ENCODE data around the gene PNPLA8. TPM values are rescaled to one million over a fixed set of nuclear protein-coding genes. Genes with fewer than 3 reads are reported as not detected.

PNPLA8 gene
- total and polyA plus RNA-seq, 2 of the 4 experiments (the other 2 are of a cell fraction): 7.0 to 14.5 TPM

DNA sequence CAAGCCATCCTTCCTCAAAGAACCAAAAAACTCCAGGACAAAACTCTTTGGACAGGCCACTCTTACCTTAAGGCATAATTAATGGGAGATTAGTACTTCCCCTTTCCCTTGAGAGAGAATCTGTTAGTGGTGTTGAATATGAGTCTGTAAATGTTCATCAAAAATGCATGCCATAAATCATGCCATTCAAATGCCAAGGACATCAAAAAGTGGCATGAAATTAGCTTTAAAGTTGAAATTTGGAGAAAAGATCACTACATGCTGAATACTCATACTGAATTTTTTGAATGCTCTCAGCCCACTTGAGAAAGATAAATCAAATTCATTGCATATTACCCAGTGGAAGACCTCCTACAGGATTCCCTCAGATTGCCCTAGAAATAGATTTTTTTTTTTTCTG lies 76.4 kb downstream of the PNPLA8 start:
- no peaks in the 10 kb centered on the region for H4K20me1 ChIP-seq (ENCODE audit: insufficient read depth, low read length)
- H3K79me1 ChIP-seq (ENCODE audit: low read depth in 1 of 2, low read length in 2 of 2): no peaks in the 10 kb centered on the region
- TF ChIP-seq NFE2L2 (IDR thresholded peaks at IDR 0.05; ENCODE audit: low read depth, low read length) (no peak), FOS (IDR thresholded peaks at IDR 0.05; ENCODE audit: low read depth, low read length) (no peak)
- H3K4me3 ChIP-seq (ENCODE audit: insufficient read depth, low read depth, low read length): no peak overlapping the region
- H3K27me3 ChIP-seq (ENCODE audit: control insufficient read depth, insufficient read depth, low read length): peaks cover 18% of the 10 kb centered on the region
- H2AK5ac ChIP-seq (ENCODE audit: low read depth, low read length): no peak overlapping the region
- H4K8ac ChIP-seq (ENCODE audit: low read depth in 2 of 2, low read length in 2 of 2): no peak overlapping the region
- no peak overlapping the region for H3K4me2 ChIP-seq (ENCODE audit: low read depth, low read length)
- H3K56ac ChIP-seq (ENCODE audit: extremely low read depth, insufficient read depth, low read length): no peak overlapping the region
- H3K4me1 ChIP-seq (ENCODE audit: control insufficient read depth, insufficient read depth, low read length): no peaks in the 10 kb centered on the region
- H2AFZ ChIP-seq (replicated peaks; ENCODE audit: low read length, poor library complexity): no peak overlapping the region
- no peaks in the 10 kb centered on the region for H3K9me3 ChIP-seq (ENCODE audit: control insufficient read depth, insufficient read depth, low read length)
- no peak overlapping the region for H2AK9ac ChIP-seq (replicated peaks; ENCODE audit: low read depth, low read length, poor library complexity)
- H3K4ac ChIP-seq (ENCODE audit: low read depth, low read length): no peak overlapping the region
- in situ Hi-C loops (cut with MboI; ENCODE audit: low sequenced_read_pairs) (loop anchor here (10.0 kb wide), 1 partner anchor 265 kb away; no protein-coding TSS in a partner anchor), dilution Hi-C loops (cut with HindIII; ENCODE audit: low sequenced_read_pairs, unreplicated experiment) (no loop called here), intact Hi-C loops (cut with micrococcal nuclease) (no loop called here)
- no peak overlapping the region for H3K23ac ChIP-seq (ENCODE audit: low read depth, low read length)
- H4K91ac ChIP-seq (ENCODE audit: insufficient read depth, low read depth, low read length): no peak overlapping the region
- ChIA-PET CTCF (interaction anchor here (0.7 to 0.9 kb wide), 2 partner anchors 48 to 452 kb away, joined by 3 read pairs; no protein-coding TSS in a partner anchor), POLR2A (ENCODE audit: unreplicated experiment) (no interaction called here)
- BruUV-seq (replicated peaks): no TSS peak
- H4K5ac ChIP-seq (ENCODE audit: low read depth, low read length): no peak overlapping the region
- DNase-seq (no peak), ATAC-seq (ENCODE audit: low read depth) (no peak)
- H2BK15ac ChIP-seq (ENCODE audit: low read depth, low read length): no peak overlapping the region
- no peak overlapping the region for H3K14ac ChIP-seq (replicated peaks; ENCODE audit: low read depth, low read length)
- no peak overlapping the region for H3K27ac ChIP-seq (ENCODE audit: insufficient read depth, low read length)
- H2BK20ac ChIP-seq (ENCODE audit: low read depth, low read length): no peak overlapping the region
- H2BK5ac ChIP-seq (ENCODE audit: low read depth, low read length, poor library complexity, severe bottlenecking): no peak overlapping the region
- H3K9ac ChIP-seq (ENCODE audit: low read depth, low read length): no peak overlapping the region
- no peaks in the 10 kb centered on the region for H3K9me1 ChIP-seq (ENCODE audit: insufficient read depth, low read length)
- H3K36me3 ChIP-seq (ENCODE audit: control insufficient read depth, insufficient read depth, low read length): no peaks in the 10 kb centered on the region
- no peak overlapping the region for H3K18ac ChIP-seq (ENCODE audit: low read depth, low read length)
- H2BK120ac ChIP-seq (ENCODE audit: low read depth, low read length): no peak overlapping the region

Measured in IMR-90 (cell line).